ENCODE data around the gene SERINC4.
"Not testable (repeated sequence)": the region's sequence is repeated elsewhere in the genome, so short reads cannot be mapped to it uniquely, and the experiment has no call there.

The SERINC4 gene

GRCh38 chr15:43799945-43800285 lies at the start of gene SERINC4:
SERINC4 (minus strand) TSS chr15:43800220; CDS start chr15:43799986, 234 bp downstream.
- no peak for DNase-seq

- DNase-seq: no peak
Observed at GRCh38 chr15:43845421-43845820, 45.4 kb upstream of the SERINC4 start.

GRCh38 chr15:43832485-43832884 lies 32.5 kb upstream of the SERINC4 start:
- not testable (repeated sequence) for DNase-seq

GRCh38 chr15:43831519-43832052 lies 31.6 kb upstream of the SERINC4 start:
- DNase-seq: not testable (repeated sequence)

GRCh38 chr15:43830691-43831275 lies 30.8 kb upstream of the SERINC4 start:
- DNase-seq: not testable (repeated sequence)

- DNase-seq: peak; percentile 39 to 49
Observed at GRCh38 chr15:43829951-43830540, 30.0 kb upstream of the SERINC4 start.

GRCh38 chr15:43828061-43828657 lies 28.1 kb upstream of the SERINC4 start:
- peak in 1 of 2 experiments; percentile 25 for DNase-seq

GRCh38 chr15:43826508-43827341 lies 26.7 kb upstream of the SERINC4 start, which contains the start of gene WDR76:
WDR76 (plus strand) TSS chr15:43827002; CDS start chr15:43827033, 31 bp downstream.
- peak; percentile 45 to 91 for DNase-seq

- no peak for DNase-seq
Observed at GRCh38 chr15:43826029-43826507, 26.0 kb upstream of the SERINC4 start.

- DNase-seq: not testable (repeated sequence)
Observed at GRCh38 chr15:43825305-43825704, 25.3 kb upstream of the SERINC4 start.

GRCh38 chr15:43824302-43825246 lies 24.6 kb upstream of the SERINC4 start, which contains the start of gene MFAP1:
MFAP1 (minus strand) TSS chr15:43824690; CDS start chr15:43824569, 121 bp downstream.
- DNase-seq: peak; percentile 95 to 98

GRCh38 chr15:43821505-43821904 lies 21.5 kb upstream of the SERINC4 start:
- no peak for DNase-seq

- not testable (repeated sequence) for DNase-seq
Observed at GRCh38 chr15:43815064-43815463, 15.0 kb upstream of the SERINC4 start.

GRCh38 chr15:43808960-43809678 lies 9.1 kb upstream of the SERINC4 start:
- no peak for DNase-seq

- DNase-seq: no peak
Observed at GRCh38 chr15:43808435-43808950, 8.5 kb upstream of the SERINC4 start.

GRCh38 chr15:43802676-43803075 lies 2.7 kb upstream of the SERINC4 start:
- not testable (repeated sequence) for DNase-seq

GRCh38 chr15:43800286-43801141 lies 494 bp upstream of the SERINC4 start, which contains the start of gene HYPK:
HYPK (plus strand) TSS chr15:43800599; CDS start chr15:43800623, 24 bp downstream.
- DNase-seq: peak; percentile 80 to 92

- peak; percentile 21 to 50 for DNase-seq
Observed at GRCh38 chr15:43799209-43799944, 643 bp downstream of the SERINC4 start.

GRCh38 chr15:43796566-43796965 lies 3.5 kb downstream of the SERINC4 start:
- DNase-seq: no peak

Measured in NCI-H526 (cell line).